ENCODE results near the gene CDH4. TPM values are rescaled to one million over a fixed set of nuclear protein-coding genes. Genes with fewer than 3 reads are reported as not detected.

The CDH4 gene
- total RNA-seq, 2 experiments from 2014 or later: not detected

- no peaks in the 10 kb centered on the region for H4K20me1 ChIP-seq (ENCODE audit: insufficient read depth, low read length)
- no peaks in the 10 kb centered on the region for H3K79me2 ChIP-seq (ENCODE audit: insufficient read depth, low read depth, low read length)
- no peak overlapping the region for H3K27ac ChIP-seq (ENCODE audit: low read depth, low read length, poor library complexity, severe bottlenecking)
- H3K9me2 ChIP-seq (ENCODE audit: insufficient read depth, low read length): no peaks in the 10 kb centered on the region
- H2AFZ ChIP-seq (ENCODE audit: low read length): no peak overlapping the region
- TF ChIP-seq EZH2phosphoT487 (IDR thresholded peaks at IDR 0.05; ENCODE audit: borderline replicate concordance, low read depth, low read length) (no peak), CTCF (conservative IDR thresholded peaks at IDR 0.05; ENCODE audit: low read length) (no peak)
- no peaks in the 10 kb centered on the region for H3K9me3 ChIP-seq (ENCODE audit: low read length)
- intact Hi-C loops (cut with micrococcal nuclease; ENCODE audit: unreplicated experiment): no loop called here
- CTCF ChIA-PET (ENCODE audit: unreplicated experiment): no interaction called here
- H3K4me3 ChIP-seq (ENCODE audit: low read depth, low read length, poor library complexity, severe bottlenecking): no peak overlapping the region
- POLR2A ChIA-PET: no interaction called here
- no peak overlapping the region for H3K4me2 ChIP-seq (ENCODE audit: low read length)
- no peaks in the 10 kb centered on the region for H3K4me1 ChIP-seq (ENCODE audit: insufficient read depth, low read length, poor library complexity, severe bottlenecking)
- no peak for DNase-seq (ENCODE audit: low spot score)
- BruUV-seq (replicated peaks): no TSS peak
- no peaks in the 10 kb centered on the region for H3K36me3 ChIP-seq (ENCODE audit: insufficient read depth, low read length)
Measured at GRCh38 chr20:61413752-61414151, 161.7 kb downstream of the CDH4 start.

GRCh38 chr20:61414455-61414991, 162.5 kb downstream of the CDH4 start:
- DNase-seq (ENCODE audit: low spot score): no peak
- Histone ChIP-seq H3K4me1 (ENCODE audit: insufficient read depth, low read length, poor library complexity, severe bottlenecking) (no peaks in the 10 kb centered on the region), H3K27ac (ENCODE audit: low read depth, low read length, poor library complexity, severe bottlenecking) (no peak overlapping the region), H3K4me2 (ENCODE audit: low read length) (no peak overlapping the region), H3K79me2 (ENCODE audit: insufficient read depth, low read depth, low read length) (no peaks in the 10 kb centered on the region), H4K20me1 (ENCODE audit: insufficient read depth, low read length) (no peaks in the 10 kb centered on the region), H3K9me3 (ENCODE audit: low read length) (no peaks in the 10 kb centered on the region), H3K4me3 (ENCODE audit: low read depth, low read length, poor library complexity, severe bottlenecking) (no peak overlapping the region), H2AFZ (ENCODE audit: low read length) (no peak overlapping the region), H3K9me2 (ENCODE audit: insufficient read depth, low read length) (no peaks in the 10 kb centered on the region), H3K36me3 (ENCODE audit: insufficient read depth, low read length) (no peaks in the 10 kb centered on the region)
- POLR2A ChIA-PET: no interaction called here
- CTCF ChIA-PET (ENCODE audit: unreplicated experiment): no interaction called here
- no TSS peak for BruUV-seq (replicated peaks)
- intact Hi-C loops (cut with micrococcal nuclease; ENCODE audit: unreplicated experiment): no loop called here
- TF ChIP-seq CTCF (conservative IDR thresholded peaks at IDR 0.05; ENCODE audit: low read length): no peak
- no peak for TF ChIP-seq EZH2phosphoT487 (IDR thresholded peaks at IDR 0.05; ENCODE audit: borderline replicate concordance, low read depth, low read length)

GRCh38 chr20:61416546-61416945, 164.5 kb downstream of the CDH4 start:
- no peaks in the 10 kb centered on the region for H3K36me3 ChIP-seq (ENCODE audit: insufficient read depth, low read length)
- no peak overlapping the region for H3K4me3 ChIP-seq (ENCODE audit: low read depth, low read length, poor library complexity, severe bottlenecking)
- BruUV-seq (replicated peaks): no TSS peak
- H4K20me1 ChIP-seq (ENCODE audit: insufficient read depth, low read length): no peaks in the 10 kb centered on the region
- H3K27ac ChIP-seq (ENCODE audit: low read depth, low read length, poor library complexity, severe bottlenecking): no peak overlapping the region
- H3K4me2 ChIP-seq (ENCODE audit: low read length): no peak overlapping the region
- no peak overlapping the region for H2AFZ ChIP-seq (ENCODE audit: low read length)
- intact Hi-C loops (cut with micrococcal nuclease; ENCODE audit: unreplicated experiment): no loop called here
- no peaks in the 10 kb centered on the region for H3K9me3 ChIP-seq (ENCODE audit: low read length)
- TF ChIP-seq CTCF (conservative IDR thresholded peaks at IDR 0.05; ENCODE audit: low read length): no peak
- TF ChIP-seq EZH2phosphoT487 (IDR thresholded peaks at IDR 0.05; ENCODE audit: borderline replicate concordance, low read depth, low read length): no peak
- no peaks in the 10 kb centered on the region for H3K79me2 ChIP-seq (ENCODE audit: insufficient read depth, low read depth, low read length)
- DNase-seq (ENCODE audit: low spot score): no peak
- no peaks in the 10 kb centered on the region for H3K9me2 ChIP-seq (ENCODE audit: insufficient read depth, low read length)
- ChIA-PET CTCF (ENCODE audit: unreplicated experiment) (no interaction called here), POLR2A (no interaction called here)
- no peaks in the 10 kb centered on the region for H3K4me1 ChIP-seq (ENCODE audit: insufficient read depth, low read length, poor library complexity, severe bottlenecking)

Measured in OCI-LY7 (cell line).